Measurements from ENCODE around the gene SCT.

Gene SCT

DNA sequence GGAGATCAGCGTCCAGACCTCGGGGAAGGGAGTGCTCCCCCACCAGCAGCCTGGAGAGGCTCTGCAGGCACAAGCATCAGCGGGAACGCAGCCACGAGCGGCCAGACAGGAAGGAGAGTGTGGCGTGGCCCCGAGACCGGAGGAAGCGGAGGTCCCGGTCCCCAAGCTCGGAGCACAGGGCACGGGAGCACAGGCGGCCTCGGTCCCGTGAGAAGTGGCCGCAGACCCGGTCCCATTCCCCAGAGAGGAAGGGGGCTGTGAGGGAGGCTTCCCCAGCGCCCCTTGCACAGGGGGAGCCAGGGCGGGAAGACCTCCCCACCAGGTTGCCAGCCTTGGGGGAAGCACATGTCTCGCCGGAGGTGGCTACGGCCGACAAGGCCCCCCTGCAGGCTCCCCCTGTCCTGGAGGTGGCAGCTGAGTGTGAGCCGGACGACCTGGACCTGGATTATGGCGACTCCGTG, 18.2 kb downstream of the SCT start:
- DNase-seq = no peak

DNA sequence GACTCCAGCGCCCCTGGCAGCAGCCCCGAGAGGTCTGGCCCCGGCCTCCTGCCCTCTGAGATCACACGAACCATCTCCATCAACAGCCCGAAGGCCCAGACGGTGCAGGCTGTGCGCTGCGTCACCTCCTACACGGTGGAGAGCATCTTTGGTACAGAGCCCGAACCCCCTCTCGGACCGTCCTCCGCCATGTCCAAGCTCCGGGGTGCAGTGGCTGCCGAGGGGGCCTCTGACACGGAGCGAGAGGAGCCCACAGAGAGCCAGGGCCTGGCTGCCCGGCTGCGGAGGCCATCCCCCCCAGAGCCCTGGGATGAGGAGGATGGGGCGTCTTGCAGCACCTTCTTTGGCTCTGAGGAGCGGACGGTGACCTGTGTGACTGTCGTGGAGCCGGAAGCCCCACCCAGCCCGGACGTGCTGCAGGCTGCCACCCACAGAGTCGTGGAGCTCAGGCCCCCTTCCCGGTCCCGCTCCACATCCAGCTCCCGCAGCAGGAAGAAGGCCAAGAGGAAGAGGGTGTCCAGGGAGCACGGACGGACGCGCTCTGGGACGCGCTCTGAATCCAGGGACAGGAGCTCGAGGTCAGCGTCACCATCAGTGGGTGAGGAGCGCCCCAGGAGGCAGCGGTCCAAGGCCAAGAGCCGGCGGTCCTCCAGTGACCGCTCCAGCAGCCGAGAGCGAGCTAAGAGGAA, 18.9 kb downstream of the SCT start:
- DNase-seq = no peak

DNA sequence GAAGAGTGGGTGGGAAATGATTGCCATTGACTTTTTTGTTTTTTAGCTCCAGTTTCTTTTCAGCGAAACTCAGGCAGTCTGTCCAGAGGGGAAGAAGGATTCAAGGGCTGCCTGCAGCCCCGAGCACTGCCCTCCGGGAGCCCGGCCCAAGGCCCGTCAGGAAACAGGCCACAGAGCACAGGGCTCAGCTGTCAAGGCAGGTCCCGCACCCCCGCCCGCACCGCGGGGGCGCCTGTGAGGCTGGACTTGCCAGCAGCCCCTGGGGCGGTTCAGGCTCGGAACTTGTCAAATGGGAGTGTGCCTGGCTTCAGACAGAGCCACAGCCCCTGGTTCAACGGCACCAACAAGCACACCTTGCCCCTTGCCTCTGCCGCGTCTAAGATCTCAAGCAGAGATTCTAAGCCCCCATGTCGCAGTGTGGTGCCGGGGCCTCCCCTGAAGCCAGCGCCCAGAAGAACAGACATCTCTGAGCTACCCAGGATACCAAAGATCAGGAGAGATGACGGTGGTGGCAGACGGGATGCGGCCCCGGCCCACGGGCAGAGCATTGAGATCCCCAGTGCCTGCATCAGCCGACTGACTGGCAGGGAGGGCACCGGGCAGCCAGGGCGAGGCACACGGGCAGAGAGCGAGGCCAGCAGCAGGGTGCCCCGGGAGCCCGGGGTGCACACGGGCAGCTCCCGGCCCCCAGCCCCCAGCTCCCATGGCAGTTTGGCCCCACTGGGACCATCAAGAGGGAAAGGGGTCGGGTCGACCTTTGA, 19.8 kb downstream of the SCT start:
- no peak for DNase-seq

DNA sequence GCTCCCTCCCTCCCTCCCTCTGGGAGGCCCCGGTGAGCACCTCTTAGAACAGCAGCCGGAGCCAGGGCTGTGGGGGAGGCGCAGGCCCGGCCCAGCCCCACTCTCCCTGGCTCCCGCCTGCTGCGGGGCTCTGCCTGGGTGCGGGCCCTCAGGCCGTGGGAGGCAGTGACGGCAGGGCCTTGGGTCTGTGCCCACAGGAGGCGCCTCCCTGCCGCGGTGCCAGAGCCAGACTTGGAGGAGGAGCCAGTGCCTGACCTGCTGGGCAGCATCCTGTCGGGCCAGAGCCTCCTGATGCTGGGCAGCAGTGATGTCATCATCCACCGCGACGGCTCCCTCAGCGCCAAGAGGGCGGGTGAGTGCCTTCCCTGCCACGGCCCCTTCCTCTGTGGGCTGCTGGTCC, 20.7 kb downstream of the SCT start:
- DNase-seq = no peak

DNA sequence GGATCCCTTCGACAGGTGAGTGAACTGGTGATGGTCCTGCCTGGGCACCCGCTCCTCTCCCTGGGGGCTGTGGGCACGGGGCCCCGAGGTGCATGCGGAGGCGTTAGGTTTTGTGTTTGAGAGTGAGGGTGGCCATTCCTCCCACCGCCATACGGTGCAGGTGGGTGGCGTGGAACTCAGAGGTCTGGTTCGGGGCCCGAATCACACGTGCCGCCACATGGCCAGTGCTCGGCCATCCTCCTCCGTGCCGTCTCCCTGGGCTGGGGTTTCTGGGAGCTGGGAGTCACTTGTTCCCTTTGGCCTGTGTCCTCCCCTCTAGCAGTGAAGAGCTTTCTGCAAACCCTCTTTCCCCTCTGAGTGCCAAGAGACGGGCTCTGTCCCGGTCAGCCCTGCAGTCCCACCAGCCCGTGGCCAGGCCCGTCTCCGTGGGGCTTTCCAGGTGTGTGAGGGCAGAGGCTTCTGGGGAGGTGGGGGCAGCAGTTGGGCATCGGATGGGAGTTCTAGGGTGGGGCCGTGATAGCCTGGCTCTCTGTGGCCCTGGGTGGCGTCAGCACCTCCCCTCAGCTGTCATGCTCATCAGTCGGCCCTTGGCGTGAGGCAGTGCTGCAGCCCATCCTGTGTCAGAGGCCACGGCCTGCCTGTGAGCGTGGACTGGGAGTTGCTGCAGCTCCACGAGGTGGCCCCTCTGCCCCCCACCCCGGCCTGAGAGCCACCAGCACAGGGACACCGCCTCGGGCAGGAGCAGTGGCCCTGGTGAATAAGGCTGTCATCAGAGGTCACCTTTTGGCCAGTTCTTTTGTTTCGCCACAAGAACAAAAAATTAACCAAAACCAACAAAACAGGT, 21.5 kb downstream of the SCT start:
- DNase-seq = no peak

DNA sequence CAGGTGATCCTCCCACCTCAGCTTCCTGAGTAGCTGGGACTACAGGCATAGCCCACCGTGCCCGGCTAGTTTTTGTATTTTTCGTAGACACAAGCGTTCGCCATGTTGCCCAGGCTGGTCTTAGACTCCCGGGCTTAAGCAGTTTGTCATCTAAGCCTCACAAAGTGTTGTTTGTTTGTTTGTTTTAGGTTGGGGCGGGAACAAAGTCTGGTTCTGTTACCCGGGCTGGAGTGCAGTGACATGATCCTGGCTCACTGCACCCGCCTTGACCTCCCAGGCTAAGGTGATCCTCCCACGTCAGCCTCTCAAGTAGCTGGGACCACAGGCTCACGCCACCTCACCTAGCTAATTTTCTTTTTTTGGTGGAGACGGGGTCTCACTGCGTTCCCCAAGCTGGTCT, 23.8 kb downstream of the SCT start:
- DNase-seq = no peak

DNA sequence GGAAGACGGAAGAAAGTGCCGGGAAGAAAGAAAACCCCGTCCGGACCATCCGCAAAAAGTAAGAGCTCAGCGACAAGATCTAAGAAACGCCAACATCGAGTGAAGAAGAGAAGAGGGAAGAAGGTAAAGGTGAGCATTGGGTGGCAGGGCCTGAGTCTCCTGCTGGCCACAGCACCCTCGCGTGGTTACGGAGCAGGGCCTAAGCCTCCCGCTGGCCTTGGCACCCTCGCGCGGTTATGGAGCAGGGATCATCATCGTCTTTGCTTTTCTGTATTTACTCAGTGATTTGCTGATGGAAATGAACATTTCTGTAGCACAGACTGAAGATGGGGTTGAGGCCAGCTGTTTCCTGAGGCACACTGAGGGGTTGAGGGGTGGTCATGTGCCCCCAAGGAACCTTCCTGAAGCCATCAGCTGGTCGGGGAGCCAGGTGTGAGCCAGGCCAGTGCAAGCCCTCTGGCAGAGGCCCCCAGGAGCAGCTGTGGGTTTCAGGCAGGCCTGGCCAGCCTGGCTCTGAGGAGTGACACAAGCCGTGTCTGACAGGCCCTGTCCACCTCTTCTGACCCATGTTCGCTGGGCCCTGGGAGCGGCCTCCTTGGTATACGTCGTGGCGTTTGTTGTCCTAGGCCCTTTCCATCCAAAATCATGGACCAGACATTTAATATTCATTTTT, 25.3 kb downstream of the SCT start:
- DNase-seq = no peak

DNA sequence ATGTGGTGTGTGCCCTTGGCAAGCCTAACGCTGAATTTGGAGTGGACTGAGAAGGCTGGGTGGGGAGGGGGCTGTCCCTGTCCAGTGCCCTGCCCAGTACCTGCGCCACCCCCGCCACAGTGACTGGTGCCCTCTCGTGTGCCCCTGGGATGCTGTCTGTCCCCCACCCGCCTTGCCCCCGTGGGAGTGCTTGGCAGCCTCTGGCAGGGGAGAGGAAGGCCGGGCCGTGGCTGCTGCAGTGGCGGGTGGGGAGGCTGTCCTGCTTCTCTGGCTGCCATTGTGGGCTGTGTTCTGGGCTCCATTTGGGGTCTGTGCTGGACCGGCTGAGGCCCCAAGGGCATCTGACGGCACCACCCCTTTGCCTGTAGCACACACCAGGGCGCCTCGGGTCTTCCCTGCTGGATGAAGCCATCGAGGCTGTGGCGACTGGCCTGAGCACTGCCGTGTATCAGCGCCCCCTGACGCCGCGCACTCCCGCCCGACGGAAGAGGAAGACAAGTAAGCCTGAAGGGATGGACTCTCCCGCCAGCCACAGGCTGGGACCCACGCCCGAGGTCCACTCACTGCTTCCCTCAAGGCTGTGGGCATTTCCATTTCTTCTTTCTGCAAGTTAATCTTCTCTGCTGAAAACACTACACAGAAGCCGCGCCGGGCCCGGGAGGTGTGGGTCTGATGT, 28.8 kb downstream of the SCT start:
- DNase-seq = no peak

DNA sequence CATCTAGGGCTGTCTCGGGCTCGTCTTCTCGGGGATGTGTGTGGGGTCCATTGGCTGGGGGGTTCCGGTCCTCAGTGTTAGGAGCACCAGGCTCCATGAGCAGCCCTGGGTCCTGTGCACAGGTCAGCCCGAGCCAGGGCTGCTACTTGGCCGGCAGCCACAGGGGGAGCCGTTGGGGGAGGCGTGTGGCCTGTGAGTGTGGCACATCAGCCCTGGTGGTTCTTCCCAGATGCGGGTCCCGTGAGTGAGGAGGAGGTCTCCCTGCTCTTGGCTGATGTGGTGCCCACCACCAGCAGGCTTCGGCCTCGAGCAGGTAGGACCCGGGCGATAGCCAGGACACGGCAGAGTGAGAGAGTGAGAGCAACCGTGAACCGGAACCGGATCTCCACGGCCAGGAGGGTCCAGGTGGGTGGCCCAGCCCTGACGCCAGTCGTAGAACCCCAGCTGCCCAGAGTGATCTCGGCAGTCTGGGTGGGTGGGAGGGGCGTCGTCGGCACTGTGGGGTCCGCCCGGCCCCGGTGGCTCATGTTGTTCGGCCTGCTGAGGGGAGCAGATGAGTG, 29.7 kb downstream of the SCT start:
- no peak for DNase-seq

DNA sequence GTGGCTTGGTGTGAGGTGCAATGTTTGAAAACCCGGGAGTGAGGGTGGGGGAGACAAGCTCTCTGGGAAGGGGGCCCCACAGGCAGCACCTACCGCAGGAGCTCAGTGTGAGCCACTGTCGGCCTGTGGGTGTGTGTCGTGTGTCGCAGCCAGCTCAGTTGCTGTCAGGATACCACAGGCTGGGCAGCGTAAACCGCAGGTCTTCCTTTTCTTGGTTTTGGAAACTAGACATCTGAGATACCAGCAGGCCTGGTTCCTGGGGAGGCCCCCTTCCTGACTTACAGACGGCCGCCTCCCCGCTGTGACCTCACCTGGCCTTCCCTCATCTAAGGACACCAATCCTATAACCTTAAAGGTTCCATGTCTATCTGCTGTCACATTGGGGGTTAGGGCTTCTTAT, 30.6 kb downstream of the SCT start:
- no peak for DNase-seq

DNA sequence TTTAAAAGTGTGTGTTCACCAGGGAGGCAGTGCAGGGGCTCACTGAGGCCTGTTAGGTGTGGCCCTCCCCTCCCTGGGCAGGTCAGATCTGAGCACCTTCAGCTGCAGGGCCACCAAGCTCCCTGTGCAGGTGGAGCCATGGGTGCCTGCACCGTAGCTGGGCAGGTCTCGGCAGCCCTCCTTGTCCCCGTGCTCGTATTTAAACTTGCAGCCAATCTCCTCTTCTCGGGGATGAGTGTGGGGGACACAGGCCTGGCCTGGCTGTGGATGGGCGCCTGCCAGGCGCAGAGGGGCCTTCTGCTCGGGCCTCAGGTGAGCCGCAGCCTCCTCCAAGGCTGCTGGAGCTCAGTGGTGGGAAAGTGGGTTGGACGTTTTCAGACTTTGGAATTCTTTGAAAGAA, 31.6 kb downstream of the SCT start:
- no peak for DNase-seq

DNA sequence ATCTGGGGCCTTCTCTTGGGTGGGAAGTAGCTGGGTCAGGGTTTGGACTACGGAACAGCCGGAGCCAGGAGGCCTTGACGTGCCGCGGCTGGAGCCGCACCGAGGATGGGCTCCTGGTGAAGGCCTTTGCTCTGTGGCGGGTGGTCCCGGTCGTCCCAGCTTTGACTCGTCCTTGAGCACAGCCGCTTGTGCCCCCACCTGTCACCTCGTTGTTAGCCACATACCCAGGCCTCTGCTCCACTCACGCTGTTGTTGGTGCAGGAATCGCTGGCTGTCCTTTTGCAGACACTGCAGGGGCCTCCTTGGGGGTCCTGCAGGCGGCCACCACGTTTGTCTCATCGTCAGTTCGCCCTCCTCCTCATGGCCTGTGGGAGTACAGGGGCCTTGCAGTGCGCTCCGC, 33.6 kb downstream of the SCT start:
- no peak for DNase-seq

DNA sequence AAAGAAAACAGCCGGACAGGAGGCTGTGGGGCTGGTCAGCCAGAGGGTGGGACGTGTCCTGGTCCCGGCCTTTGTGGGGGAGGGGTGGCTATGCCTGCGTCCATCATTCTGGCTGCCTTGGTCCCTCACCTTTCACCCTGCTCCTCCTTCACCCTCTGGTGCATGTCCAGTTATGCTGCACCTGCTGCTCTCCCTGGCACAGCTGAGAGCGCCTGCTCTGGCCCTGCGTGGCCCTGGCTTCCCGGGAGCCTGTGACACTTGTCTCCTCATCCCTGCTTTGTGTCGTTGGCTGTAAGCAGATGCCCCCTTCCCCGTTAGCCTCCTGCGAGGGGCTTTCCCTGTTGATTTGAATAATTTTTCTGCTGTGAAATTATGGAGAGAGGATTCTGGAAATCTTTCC, 34.1 kb downstream of the SCT start:
- no peak for DNase-seq

DNA sequence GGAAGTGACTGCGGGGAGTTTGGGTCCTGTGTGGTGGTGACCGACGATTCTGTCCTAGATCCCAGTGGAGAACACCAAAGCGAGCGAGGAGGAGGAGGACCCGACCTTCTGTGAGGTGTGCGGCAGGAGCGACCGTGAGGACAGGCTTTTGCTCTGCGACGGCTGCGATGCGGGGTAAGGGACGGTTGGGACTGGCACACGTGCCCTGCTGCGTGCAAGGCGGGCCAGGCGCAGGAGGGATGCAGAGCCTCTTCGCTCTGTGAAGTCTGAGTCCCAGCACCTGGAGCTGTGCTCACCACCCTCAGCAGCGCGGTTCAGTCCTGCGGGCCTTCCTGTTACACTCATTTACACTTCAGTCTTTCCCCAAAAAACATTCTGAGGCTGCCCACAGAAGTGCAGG, 34.5 kb downstream of the SCT start:
- no peak for DNase-seq

DNA sequence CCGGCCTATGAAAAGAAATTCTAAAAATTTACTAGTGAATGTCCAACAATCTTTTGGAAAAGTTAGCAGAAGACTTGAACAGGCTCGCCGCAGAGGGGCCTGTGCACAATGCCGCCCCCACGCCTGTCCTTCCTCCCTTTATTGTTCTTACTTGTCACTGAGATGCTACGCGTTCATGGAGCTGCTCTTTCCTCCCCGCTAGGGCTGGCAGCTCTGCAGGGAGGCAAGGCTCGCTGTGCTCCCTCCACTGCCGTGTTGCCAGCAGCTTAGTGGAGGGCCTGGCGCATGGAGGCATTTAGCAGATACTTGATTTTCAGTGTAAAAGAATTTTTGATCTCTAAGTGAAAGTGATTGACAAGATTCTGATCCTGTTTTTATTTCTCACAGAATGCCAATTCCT, 36.0 kb downstream of the SCT start:
- DNase-seq = no peak

DNA sequence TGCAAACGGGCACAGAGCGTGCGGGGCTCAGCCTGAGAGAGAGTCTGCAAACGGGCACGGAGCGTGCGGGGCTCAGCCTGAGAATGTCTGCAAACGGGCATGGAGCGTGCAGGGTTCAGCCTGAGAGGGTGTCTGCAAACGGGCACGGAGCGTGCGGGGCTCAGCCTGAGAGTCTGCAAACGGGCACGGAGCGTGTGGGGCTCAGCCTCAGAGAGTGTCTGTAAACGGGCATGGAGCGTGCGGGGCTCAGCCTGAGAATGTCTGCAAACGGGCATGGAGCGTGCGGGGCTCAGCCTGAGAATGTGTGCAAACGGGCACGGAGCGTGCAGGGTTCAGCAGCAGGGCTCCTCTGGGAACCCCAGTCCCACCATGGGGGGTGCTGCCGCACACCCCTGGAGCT, 37.2 kb downstream of the SCT start:
- no peak for DNase-seq

DNA sequence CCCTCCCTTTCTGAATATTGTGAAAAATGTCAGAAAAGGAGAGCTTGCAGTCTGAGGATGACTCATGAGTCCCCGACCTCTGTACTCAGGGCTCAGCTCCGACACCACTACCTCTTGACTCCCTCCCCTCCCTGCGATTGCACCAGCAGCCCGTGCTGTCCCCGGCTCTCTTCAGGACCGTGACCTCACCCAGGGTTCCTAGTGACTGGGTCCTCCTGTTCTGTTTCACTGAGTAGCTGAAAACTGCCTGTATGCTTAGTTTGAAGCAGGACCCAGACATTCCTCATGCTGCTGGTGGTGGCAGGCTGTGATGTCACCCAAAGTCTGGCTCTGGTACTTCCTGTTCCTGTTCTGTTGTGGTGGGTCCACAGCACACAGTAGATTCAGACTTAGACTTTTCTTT, 39.0 kb downstream of the SCT start:
- peak; percentile 78 for DNase-seq

DNA sequence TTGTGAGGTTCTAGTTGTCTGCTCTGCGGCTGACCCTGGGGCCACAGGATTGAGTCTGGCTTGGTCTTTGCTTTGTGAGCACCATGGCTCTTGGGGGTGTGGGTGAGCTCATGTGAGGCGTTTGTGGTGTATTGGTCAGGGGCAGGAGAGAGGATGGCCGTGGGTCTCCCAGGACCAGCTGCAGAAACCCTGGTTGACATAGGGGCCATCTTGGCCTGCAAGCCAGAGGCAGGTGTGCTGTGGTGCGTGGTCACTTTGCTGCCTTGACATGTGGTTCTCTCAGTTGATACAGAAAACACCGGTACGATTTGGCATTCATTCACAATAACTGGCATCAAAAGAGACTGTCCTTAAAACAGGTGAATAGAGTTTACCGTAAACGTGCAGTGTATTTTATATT, 39.4 kb downstream of the SCT start:
- no peak for DNase-seq

DNA sequence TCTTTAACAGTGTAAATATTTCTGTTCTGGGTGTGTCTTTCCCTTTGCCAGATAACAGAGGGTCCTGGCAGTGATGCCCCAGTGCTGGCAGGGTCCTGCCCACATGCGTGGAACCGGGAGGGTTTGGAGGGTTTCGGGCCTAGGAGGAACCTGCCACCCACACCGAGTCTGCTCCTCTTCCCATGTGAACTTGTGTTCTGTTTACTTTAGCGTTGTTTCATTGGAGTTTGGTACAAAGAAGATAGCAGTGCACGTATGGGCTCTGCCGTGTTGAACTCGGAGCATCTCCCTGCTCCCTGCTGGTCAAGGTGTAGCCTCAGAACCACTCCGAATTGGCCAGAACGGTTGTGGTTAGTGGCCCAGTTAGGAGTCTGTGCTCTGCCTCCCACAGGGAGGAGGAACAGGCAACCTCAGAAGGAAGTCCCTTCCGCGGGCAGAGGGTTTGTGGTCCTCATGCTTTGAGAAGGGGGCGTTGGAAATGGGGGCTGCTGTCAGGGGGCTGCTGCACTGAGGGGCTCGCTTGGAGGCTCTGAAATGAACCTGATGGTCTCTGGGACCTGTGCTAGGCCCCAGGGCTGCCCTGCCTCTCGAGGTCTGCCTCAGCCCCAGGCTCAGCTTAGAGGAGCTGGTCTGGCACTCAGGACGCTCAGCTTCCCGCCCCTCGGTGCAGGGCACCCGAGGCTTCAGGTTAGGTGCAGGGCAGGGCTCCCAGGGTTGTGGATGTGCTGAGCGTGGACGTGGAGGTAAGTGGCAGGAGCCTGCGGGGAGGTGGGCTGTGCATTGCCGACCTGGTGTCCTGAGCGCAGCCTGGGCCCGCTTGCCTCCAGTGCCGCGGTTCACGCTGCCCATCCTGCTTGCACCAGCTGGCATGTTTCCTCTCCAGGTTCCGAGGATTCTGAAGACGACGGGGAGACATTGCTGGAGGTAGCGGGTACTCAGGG, 40.3 kb downstream of the SCT start:
- DNase-seq = no peak

DNA sequence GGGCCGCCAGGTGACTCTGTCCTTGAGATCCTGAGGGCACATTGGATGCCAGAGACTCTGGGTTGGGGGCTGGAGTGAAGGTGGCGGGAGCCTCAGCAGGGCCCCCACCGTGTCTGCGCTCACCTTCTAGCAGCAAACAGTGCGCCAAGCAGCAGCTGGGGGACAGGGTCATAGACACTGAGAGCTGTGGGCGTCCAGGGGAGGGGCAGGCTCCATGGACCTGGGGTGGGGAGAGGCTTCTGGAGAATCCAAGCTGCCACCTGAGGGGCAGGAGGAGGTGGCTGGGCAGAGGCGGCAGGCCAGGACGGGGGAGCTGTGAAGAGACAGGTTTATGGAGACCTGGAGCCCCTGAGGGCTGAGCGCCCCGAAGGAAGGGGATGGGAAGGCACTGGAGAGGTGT, 42.7 kb downstream of the SCT start:
- DNase-seq = no peak

DNA sequence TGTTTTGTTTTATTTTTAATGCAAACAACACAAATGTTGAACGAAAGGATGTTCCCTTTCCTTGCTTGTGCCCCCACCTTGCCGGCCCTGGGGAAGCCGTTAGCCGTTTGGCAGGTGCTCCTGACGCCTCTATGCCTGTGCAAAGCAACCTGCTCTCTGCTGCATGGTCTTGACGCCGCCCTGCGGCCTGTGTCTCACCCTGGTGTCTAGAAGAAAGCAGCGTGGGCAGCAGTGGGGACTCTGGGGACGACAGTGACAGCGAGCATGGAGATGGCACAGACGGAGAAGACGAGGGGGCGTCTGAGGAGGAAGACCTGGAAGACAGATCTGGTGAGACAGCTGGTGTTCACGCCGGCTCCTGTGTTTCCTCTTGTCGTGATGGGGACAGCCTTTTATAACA, 45.2 kb downstream of the SCT start:
- no peak for DNase-seq

All from central memory CD4-positive, alpha-beta T cell (primary cell).